K562 (cell line): Measurements from ENCODE around the gene RNF141. TPM values are rescaled to one million over a fixed set of nuclear protein-coding genes. Genes with fewer than 3 reads are reported as not detected.

Source experiments
- ARHGAP35 ChIP-seq: fragments of 450-650 bp; IDR thresholded peaks from 2 replicates; pipeline ENCODE4 v1.6.1; 2018; ENCODE audit not compliant: partially characterized antibody
- MAFF ChIP-seq: IDR thresholded peaks from 2 replicates; pipeline ENCODE4 v1.6.1; 2012; ENCODE audit warnings: low read length, improper control_type of control experiment
- MEIS2 ChIP-seq: fragments of 450-650 bp; IDR thresholded peaks from 2 replicates; pipeline ENCODE4 v1.6.1; 2014; ENCODE audit warnings: mild to moderate bottlenecking; ENCODE audit not compliant: partially characterized antibody
- PHB ChIP-seq: fragments of 250-450 bp; sonication (Bioruptor Pico); IDR thresholded peaks from 2 replicates; pipeline ENCODE4 v1.5.0; 2021
- PURB ChIP-seq: sonication (generic); formaldehyde crosslinking; IDR thresholded peaks from 2 replicates; pipeline ENCODE4 v1.9.0; 2021; ENCODE audit warnings: low read depth, mild to moderate bottlenecking, missing genetic modification reagents
- RBBP5 ChIP-seq: fragments of 200-600 bp; sonication (generic); IDR thresholded peaks from 2 replicates; pipeline ENCODE4 v1.6.1; 2012; ENCODE audit warnings: borderline replicate concordance, mild to moderate bottlenecking, low read length, control low read depth, inconsistent platforms; ENCODE audit not compliant: insufficient read depth, poor library complexity, severe bottlenecking
- RBFOX2 ChIP-seq: fragments of 200-400 bp; formaldehyde crosslinking; IDR thresholded peaks from 2 replicates; pipeline ENCODE4 v1.6.1; 2017; ENCODE audit warnings: low read depth, mild to moderate bottlenecking, low read length, moderate library complexity
- TAF15 ChIP-seq: fragments of 200-400 bp; formaldehyde crosslinking; IDR thresholded peaks from 2 replicates; pipeline ENCODE4 v1.6.1; 2017; ENCODE audit warnings: mild to moderate bottlenecking, low read depth, low read length, moderate library complexity
- TAL1 ChIP-seq: fragments of 450-650 bp; IDR thresholded peaks from 2 replicates; pipeline ENCODE4 v1.6.1; 2016; ENCODE audit warnings: mild to moderate bottlenecking
- WHSC1 ChIP-seq: IDR thresholded peaks from one replicate; pipeline ENCODE4 v1.6.1; 2012; ENCODE audit warnings: low read length, control low read depth, inconsistent platforms
- ZFP30 ChIP-seq: fragments of 250-450 bp; sonication (Bioruptor Pico); IDR thresholded peaks from 2 replicates; pipeline ENCODE4 v1.8.0; 2022; ENCODE audit warnings: moderate library complexity, mild to moderate bottlenecking, inconsistent platforms, borderline replicate concordance
- ZNF124 ChIP-seq: sonication (generic); formaldehyde crosslinking; IDR thresholded peaks from 2 replicates; pipeline ENCODE4 v1.8.1; 2022; ENCODE audit warnings: missing genetic modification reagents
- ZNF146 ChIP-seq: IDR thresholded peaks from one replicate; pipeline ENCODE4 v1.6.1; 2018; ENCODE audit warnings: missing compliant biosample characterization; ENCODE audit not compliant: unreplicated experiment
- ZNF696 ChIP-seq: fragments of 250-450 bp; sonication (Bioruptor Pico); conservative IDR thresholded peaks from 2 replicates; pipeline ENCODE4 v1.4.0; 2020; ENCODE audit warnings: mild to moderate bottlenecking, moderate library complexity
- polyA plus RNA-seq, 8 experiments: library from polyadenylated mRNA; depleted of rRNA in 4 of 8; stranded (reverse) in 5 of 8; unstranded in 3 of 8; fragments of >200 nt; fragmentation: Nextera tagmentation in 2 of 8; fragmentation: Illumina TruSeq in 1 of 8; extraction: Ambion mirVana in 2 of 8; extraction: Trizol in 1 of 8; gene quantifications; 2 replicates each; pipeline versions ENCODE4 v1.2.1 to v1.2.3, GENCODE V29; 2011 to 2014; ENCODE audit warnings: inconsistent platforms in 1 of 8, missing spikeins in 1 of 8
- total RNA-seq, 7 experiments: library from RNA; depleted of rRNA in 6 of 7; stranded (reverse); fragments of >200 nt in 6 of 7; fragmentation: Illumina TruSeq in 2 of 7; extraction: Trizol in 2 of 7; gene quantifications; 2 replicates each; pipeline versions ENCODE4 v1.2.1 to v1.2.3, GENCODE V29; 2011 to 2021; ENCODE audit warnings: low replicate concordance in 1 of 7
- TF ChIP-seq, protein P1 (sequence below): IDR thresholded peaks from 2 replicates; pipeline ENCODE4 v1.6.1; 2014; ENCODE audit warnings: antibody characterized with exemption
- TF ChIP-seq, protein P2 (sequence below): sonication (generic); formaldehyde crosslinking; IDR thresholded peaks from 2 replicates; pipeline ENCODE4 v1.8.0; 2023; ENCODE audit warnings: mild to moderate bottlenecking, missing genetic modification reagents
- TF ChIP-seq, protein P3 (sequence below): fragments of 150-350 bp; conservative IDR thresholded peaks from 2 replicates; pipeline ENCODE4 v1.6.1; 2014; ENCODE audit warnings: low read length
- TF ChIP-seq, protein P4 (sequence below): sonication (generic); formaldehyde crosslinking; IDR thresholded peaks from 2 replicates; pipeline ENCODE4 v1.8.1; 2023; ENCODE audit warnings: mild to moderate bottlenecking, missing genetic modification reagents, moderate library complexity
- TF ChIP-seq, protein P5 (sequence below): sonication (generic); formaldehyde crosslinking; IDR thresholded peaks from 2 replicates; pipeline ENCODE4 v1.8.1; 2023; ENCODE audit warnings: mild to moderate bottlenecking, missing genetic modification reagents

The RNF141 gene
- total and polyA plus RNA-seq, 9 of the 15 experiments (the other 6 are each of a cell fraction or from before 2014, with no cell fraction given), result 9.7 to 51.9 (median 18.9) TPM

DNA sequence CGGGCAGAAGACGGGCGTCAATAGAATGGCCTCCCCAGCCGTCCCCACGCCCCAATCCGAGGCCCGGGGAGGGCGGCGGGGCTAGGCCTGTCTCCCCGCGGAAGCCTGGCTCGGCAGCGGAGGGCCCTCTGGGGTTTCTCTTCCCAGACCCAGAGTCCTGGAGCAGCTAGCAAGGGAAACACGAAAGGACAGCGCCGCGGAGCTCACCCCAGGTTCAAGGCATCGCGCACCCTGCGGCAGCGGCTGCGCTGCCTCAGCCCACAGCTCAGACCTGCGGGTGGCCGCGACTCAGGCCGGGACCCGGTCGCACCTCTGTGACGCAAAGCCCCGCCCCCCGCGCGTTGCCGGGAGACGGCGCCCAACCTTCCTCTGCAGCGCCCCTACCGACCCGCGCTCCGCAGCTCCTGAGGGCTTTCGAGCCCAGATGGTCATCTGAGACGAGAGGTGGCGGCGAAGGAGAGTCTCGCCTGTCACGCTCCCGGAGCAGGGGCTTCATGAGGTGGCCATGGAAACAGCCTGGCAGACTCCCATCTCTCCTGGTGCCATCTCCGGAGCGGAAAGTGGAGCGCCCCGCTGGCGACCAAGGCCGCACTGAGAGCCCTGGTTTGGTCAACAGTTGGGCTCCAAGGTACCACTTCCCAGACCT, at the start of gene RNF141 (continued):
- TF ChIP-seq, protein P1, sequence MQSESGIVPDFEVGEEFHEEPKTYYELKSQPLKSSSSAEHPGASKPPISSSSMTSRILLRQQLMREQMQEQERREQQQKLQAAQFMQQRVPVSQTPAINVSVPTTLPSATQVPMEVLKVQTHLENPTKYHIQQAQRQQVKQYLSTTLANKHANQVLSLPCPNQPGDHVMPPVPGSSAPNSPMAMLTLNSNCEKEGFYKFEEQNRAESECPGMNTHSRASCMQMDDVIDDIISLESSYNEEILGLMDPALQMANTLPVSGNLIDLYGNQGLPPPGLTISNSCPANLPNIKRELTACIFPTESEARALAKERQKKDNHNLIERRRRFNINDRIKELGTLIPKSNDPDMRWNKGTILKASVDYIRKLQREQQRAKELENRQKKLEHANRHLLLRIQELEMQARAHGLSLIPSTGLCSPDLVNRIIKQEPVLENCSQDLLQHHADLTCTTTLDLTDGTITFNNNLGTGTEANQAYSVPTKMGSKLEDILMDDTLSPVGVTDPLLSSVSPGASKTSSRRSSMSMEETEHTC, result no peak
- TF ChIP-seq WHSC1 (no peak), ZFP30 (CRISPR knock-in tag) (no peak), TAL1 (no peak), RBFOX2 (peak; percentile 98), ZNF146 (CRISPR knock-in tag) (peak; percentile 28), ZNF124 (CRISPR knock-in tag) (no peak), TAF15 (no peak), ZNF696 (CRISPR knock-in tag) (no peak), MAFF (no peak), PURB (CRISPR knock-in tag) (no peak), MEIS2 (no peak), ARHGAP35 (no peak), PHB (CRISPR knock-in tag) (no peak), RBBP5 (peak; percentile 95)
- TF ChIP-seq, protein P2, sequence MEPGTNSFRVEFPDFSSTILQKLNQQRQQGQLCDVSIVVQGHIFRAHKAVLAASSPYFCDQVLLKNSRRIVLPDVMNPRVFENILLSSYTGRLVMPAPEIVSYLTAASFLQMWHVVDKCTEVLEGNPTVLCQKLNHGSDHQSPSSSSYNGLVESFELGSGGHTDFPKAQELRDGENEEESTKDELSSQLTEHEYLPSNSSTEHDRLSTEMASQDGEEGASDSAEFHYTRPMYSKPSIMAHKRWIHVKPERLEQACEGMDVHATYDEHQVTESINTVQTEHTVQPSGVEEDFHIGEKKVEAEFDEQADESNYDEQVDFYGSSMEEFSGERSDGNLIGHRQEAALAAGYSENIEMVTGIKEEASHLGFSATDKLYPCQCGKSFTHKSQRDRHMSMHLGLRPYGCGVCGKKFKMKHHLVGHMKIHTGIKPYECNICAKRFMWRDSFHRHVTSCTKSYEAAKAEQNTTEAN (CRISPR knock-in tag), result 0 out of 2 replicates have a peak, but pooled peaks have one; percentile 33
- TF ChIP-seq, protein P3, sequence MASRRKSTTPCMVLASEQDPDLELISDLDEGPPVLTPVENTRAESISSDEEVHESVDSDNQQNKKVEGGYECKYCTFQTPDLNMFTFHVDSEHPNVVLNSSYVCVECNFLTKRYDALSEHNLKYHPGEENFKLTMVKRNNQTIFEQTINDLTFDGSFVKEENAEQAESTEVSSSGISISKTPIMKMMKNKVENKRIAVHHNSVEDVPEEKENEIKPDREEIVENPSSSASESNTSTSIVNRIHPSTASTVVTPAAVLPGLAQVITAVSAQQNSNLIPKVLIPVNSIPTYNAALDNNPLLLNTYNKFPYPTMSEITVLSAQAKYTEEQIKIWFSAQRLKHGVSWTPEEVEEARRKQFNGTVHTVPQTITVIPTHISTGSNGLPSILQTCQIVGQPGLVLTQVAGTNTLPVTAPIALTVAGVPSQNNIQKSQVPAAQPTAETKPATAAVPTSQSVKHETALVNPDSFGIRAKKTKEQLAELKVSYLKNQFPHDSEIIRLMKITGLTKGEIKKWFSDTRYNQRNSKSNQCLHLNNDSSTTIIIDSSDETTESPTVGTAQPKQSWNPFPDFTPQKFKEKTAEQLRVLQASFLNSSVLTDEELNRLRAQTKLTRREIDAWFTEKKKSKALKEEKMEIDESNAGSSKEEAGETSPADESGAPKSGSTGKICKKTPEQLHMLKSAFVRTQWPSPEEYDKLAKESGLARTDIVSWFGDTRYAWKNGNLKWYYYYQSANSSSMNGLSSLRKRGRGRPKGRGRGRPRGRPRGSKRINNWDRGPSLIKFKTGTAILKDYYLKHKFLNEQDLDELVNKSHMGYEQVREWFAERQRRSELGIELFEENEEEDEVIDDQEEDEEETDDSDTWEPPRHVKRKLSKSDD, result no peak; the same call in 1 of the 2 replicates
- TF ChIP-seq, protein P4, sequence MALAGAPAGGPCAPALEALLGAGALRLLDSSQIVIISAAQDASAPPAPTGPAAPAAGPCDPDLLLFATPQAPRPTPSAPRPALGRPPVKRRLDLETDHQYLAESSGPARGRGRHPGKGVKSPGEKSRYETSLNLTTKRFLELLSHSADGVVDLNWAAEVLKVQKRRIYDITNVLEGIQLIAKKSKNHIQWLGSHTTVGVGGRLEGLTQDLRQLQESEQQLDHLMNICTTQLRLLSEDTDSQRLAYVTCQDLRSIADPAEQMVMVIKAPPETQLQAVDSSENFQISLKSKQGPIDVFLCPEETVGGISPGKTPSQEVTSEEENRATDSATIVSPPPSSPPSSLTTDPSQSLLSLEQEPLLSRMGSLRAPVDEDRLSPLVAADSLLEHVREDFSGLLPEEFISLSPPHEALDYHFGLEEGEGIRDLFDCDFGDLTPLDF (CRISPR knock-in tag), result no peak; the same call in 1 of the 2 replicates
- TF ChIP-seq, protein P5, sequence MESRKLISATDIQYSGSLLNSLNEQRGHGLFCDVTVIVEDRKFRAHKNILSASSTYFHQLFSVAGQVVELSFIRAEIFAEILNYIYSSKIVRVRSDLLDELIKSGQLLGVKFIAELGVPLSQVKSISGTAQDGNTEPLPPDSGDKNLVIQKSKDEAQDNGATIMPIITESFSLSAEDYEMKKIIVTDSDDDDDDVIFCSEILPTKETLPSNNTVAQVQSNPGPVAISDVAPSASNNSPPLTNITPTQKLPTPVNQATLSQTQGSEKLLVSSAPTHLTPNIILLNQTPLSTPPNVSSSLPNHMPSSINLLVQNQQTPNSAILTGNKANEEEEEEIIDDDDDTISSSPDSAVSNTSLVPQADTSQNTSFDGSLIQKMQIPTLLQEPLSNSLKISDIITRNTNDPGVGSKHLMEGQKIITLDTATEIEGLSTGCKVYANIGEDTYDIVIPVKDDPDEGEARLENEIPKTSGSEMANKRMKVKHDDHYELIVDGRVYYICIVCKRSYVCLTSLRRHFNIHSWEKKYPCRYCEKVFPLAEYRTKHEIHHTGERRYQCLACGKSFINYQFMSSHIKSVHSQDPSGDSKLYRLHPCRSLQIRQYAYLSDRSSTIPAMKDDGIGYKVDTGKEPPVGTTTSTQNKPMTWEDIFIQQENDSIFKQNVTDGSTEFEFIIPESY (CRISPR knock-in tag), result peak; percentile 14; the same call in 1 of the 2 replicates
